Muscle of arm (tissue), 12 donors: ENCODE measurements around the gene DUSP21. TPM values are rescaled to one million over a fixed set of nuclear protein-coding genes. Genes with fewer than 3 reads are reported as not detected.
"Not testable (repeated sequence)": the region's sequence is repeated elsewhere in the genome, so short reads cannot be mapped to it uniquely, and the experiment has no call there.

ENCODE experiments used
- DNase-seq: peaks from one replicate; pipeline ENCODE4 v3.0.0-alpha.2; 2013
- polyA plus RNA-seq, 12 donors: library from polyadenylated mRNA; unstranded; fragments of 120-200 nt; gene quantifications; one replicate each; pipeline ENCODE4 v1.2.1, GENCODE V29; 2013; ENCODE audit not compliant: insufficient read length in 12 of 12

The DUSP21 gene
- polyA plus RNA-seq, 12 donors = not detected

DNA sequence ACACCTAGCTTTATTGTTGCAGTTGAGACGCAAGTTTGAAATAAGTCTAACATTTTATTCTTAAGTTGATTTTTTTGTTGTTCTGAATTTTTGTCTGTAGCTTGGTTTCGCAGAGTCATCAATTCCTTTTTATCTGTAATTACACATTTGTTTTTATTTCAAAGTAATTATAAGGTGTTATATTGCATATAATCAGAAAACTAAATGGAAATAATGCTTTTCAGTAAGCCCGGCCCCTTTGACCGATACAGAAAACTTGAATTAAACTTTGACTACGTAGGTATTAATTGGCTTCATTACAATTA lies 31.3 kb downstream of the DUSP21 start:
- no peak for DNase-seq

DNA sequence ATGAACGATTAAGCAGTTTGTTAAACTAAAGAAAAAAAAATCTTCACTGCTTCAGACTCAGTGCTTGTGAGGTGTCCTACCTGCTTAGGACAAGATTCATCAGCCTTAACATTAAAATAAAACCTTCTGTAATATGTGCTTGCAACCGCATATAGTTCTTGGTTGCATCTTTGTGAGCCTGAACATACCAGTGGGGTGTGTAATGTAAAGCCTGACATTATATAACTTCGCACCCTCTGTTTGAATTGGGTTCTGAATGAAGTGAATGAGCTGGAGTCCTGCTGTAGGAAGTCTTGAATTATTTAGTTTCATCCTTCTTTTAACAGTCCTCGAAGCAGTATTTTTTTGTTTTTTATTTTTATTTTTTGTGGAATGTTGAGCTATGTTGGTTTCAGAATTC lies 32.3 kb downstream of the DUSP21 start:
- no peak for DNase-seq

DNA sequence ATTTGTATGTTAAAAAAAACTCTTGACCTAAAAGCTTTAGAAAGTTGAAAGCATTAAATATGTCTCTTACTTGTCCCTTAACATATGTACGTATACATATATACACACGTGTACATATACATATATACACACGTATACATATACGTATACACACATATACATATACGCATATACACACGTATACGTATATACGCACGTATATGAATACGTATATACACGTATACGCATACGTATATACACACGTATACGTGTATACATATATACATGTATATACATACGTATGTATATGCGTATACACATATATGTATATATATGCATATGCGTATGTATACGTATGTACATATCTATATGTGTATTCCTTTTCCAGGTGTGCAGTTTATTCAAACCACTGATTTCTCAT lies 32.9 kb downstream of the DUSP21 start:
- DNase-seq = no peak

- DNase-seq = no peak
Measured at GRCh38 chrX:44878780-44879179, 35.0 kb downstream of the DUSP21 start.

DNA sequence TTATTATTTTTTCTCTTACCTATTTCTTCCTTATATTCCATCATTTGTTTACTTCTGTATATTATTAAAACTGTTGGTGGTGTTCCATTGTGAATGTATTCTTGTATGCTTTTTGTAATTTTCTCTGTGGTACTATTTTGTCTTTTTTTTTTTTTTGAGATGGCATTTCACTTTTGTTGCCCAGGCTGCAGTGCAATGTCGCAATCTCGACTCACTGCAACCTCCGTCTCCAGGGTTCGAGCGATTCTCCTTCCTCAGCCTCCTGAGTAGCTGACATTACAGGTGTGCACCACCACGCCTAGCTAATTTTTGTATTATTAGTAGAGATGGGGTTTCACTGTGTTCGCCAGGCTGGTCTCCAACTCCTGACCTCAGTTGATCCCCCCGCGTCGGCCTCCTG lies 37.7 kb downstream of the DUSP21 start:
- no peak for DNase-seq

- DNase-seq = no peak
Measured at GRCh38 chrX:44882635-44883034, 38.8 kb downstream of the DUSP21 start.

DNA sequence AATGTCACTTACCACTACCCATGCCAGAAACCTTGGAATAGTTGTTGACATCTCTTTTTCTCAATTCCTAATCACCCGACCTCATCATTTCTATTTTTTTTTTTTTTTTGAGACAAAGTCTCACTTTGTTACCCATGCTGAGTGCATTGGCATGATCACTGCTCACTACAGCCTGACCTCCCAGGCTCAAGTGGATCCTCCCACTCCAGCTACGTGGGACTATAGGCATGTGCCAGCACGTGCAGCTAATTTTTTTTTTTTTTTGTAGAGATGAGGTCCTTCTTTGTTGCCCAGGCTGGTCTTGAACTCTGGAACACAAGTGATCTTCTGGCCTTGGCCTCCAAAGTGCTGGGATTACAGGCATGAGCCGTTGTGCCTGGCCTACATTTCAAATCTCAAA lies 41.1 kb downstream of the DUSP21 start:
- no peak for DNase-seq

DNA sequence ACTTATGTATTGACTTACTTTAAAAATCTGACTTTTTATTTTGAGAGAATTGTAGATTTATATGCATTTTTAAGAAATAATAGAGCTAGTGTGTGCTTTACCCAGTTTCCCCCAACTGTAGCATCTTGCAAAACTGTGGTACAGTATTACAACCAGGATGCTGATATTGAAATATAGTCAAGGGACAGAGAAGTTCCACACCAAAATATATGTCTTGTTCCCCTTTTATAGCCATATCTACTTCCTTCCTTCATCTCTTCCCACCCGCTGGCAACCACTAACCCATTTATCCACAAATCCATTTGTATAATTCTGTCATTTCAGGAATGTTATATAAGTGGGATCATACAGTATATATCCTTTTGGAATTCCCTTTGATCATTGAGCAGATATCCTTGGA lies 46.0 kb downstream of the DUSP21 start:
- no peak for DNase-seq

DNA sequence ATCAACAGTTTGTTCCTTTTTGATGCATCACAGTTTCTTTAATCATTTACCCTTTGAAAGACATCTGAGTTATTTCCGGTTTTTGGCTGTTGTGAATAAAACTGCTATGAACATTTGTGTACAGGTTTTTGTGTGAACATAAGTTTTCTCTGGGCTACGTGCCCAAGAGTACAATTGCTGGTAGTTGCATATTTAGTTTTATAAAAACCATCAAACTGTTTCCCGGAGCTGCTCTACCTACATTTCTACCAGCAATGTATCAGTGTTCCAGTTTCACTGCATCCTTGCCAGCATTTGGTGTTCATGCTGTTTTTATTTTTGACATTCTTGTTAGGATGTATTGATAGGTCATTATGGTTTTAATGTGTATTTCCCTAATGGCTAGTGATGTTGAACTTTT lies 46.4 kb downstream of the DUSP21 start:
- no peak for DNase-seq

GRCh38 chrX:44890687-44891086 lies 46.9 kb downstream of the DUSP21 start:
- not testable (repeated sequence) for DNase-seq

GRCh38 chrX:44891642-44892041 lies 47.8 kb downstream of the DUSP21 start:
- DNase-seq = no peak

Other genes with a start within 250 kb of the DUSP21 start
- gene KDM6A, start 29.2 kb downstream of the DUSP21 start, polyA plus RNA-seq = 10 to 100 TPM in 11 of 12 donors, not detected in 1; 12.4 to 33.3 (median 20.4) TPM